GM21390 (cell line): ENCODE data around the gene SNX32.
A peak's percentile ranks its signal among the peaks of the same experiment; 100 is the strongest.

Experiments
- ATAC-seq: cut with Tn5 transposase; IDR thresholded peaks from one replicate; pipeline ENCODE4 v1.9.1; 2021; ENCODE audit not compliant: unreplicated experiment

SNX32 gene

DNA sequence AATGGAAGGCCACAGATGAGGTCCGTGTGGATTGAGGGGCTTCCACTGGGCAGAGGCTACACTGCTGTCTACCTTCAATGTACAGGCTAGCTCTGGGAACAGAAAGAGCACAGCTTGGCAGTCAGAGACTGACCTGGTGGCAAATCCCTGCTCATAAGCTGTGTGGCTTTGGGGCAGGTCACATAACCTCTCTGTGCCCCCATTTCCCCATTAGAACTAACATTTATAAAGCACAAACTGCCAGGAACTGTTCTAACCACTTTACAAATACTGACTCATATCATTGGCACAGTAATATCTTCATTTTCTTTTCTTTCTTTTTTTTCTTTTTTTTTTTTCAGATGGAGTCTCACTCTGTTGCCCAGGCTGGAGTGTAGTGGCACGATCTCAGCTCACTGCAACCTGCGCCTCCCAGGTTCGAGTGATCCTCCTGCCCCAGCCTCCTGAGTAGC is 63.3 kb downstream of the SNX32 start:
- no peak for ATAC-seq

DNA sequence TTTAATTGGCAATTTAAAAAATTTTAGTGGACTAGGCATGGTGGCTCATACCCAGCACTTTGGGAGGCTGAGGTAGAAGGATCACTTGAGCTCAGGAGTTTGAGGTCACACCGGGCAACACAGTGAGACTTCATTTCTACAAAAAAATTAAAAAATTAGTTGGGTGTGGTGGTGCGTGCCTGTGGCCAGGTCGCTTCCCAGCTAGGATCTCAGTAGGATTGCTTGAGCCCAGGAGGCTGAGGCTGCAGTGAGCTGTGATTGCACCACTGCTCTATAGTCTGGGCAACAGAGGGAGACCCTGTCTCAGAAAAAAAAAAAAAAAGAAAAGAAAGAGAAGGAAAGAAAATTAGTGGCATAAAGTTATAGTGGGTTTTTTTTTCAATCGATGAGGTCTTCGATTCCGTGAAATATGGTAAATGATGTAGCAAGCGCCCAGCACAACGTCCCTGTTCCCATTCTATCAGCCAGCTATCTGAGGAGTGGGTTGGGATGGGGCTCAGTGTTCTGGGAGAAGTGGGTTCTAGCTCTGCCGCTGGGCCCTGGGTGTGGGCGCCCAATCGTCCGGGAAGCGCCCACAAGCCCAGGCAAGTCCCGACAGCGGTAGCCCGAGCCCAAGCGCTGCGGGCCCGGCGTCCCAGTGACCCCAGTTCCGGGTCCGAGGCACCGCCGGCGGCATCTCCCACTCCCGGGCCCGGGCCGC is 65.0 kb downstream of the SNX32 start:
- no peak for ATAC-seq

GRCh38 chr11:65899356-65900124 is 65.8 kb downstream of the SNX32 start:
- ATAC-seq: no peak

GRCh38 chr11:65900125-65900898 is 66.5 kb downstream of the SNX32 start, which contains the start of gene FOSL1:
Gene FOSL1 (minus strand): TSS chr11:65900388. CDS start chr11:65900339, 49 bp downstream.
- ATAC-seq: peak; percentile 74

DNA sequence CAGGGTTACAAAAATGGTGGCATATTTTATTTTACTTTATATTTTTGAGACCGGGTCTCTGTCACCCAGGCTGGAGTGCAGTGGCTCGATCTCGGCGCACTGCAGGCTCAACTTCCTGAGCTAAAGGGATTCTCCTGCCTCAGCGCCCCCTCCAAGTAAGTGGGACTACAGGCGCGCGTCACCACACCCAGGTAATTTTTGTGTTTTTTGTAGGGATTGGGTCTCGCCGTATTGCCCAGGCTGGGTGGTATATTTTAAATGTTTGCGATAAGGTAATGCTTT is 67.1 kb downstream of the SNX32 start:
- ATAC-seq: no peak

DNA sequence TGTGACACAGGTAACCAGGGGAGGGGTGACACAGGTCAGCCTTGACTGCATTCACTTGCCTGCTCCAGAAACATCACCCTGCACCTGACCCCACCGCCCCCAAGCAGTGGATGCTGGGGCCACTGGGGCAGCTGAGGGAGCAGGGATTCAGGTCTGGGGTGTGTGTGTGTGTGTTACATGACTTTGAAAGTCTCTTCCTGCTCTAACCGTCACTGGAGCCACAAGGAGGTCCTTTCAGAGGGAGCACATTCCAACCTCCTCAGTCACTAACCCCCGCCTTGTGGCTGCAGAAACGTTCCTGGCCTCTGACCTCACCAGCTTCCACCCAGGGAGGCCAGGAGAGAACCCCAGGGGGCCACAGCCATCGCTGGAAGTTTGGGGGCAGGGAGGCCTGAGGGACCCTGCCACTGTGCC is 69.3 kb downstream of the SNX32 start:
- ATAC-seq: no peak
